ENCODE data around the gene CCDC117.
"Not testable (repeated sequence)": the region's sequence is repeated elsewhere in the genome, so short reads cannot be mapped to it uniquely, and the experiment has no call there.

CCDC117 gene

DNA sequence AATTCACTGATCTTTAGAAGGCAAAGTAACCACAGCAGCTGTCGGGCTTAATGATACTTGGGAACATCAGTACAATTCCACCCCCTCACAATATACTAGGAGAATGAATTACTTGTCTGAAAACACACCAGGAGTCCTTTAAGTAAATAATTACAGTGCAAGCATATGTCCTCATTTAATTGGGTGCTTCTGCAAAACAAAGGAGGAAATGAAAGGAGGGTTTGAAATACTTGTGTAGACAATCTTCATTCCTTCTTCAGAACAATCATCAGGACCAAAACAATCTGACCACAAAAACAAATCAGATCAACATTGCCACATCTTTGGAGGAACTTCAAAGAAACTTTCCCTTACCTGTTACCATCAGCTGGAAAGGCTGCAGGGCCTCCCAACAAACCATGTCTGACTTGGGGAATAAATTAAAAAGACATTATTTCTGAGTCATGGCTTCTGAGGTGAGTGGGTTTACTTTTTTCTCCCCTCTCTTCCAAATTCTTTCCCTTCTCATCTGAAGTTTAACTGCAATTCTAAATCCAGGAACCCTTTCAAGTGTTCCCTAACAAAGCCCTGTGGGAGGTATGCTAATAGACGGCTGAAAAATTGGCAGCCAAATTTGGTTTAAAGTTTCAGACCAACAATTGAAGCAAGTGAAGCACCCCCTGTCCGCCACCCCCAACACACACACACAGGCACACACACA is 12.5 kb upstream of the CCDC117 start:
- DNase-seq (ENCODE audit: low spot score), result no peak
- in situ Hi-C loops (cut with MboI; ENCODE audit: low pct_unique_long_range_greater_than_20kb, low sequenced_read_pairs, unreplicated experiment), result no loop called here
- TF ChIP-seq, protein P1, sequence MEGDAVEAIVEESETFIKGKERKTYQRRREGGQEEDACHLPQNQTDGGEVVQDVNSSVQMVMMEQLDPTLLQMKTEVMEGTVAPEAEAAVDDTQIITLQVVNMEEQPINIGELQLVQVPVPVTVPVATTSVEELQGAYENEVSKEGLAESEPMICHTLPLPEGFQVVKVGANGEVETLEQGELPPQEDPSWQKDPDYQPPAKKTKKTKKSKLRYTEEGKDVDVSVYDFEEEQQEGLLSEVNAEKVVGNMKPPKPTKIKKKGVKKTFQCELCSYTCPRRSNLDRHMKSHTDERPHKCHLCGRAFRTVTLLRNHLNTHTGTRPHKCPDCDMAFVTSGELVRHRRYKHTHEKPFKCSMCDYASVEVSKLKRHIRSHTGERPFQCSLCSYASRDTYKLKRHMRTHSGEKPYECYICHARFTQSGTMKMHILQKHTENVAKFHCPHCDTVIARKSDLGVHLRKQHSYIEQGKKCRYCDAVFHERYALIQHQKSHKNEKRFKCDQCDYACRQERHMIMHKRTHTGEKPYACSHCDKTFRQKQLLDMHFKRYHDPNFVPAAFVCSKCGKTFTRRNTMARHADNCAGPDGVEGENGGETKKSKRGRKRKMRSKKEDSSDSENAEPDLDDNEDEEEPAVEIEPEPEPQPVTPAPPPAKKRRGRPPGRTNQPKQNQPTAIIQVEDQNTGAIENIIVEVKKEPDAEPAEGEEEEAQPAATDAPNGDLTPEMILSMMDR (IDR thresholded peaks at IDR 0.05; ENCODE audit: extremely low read depth, insufficient read depth, missing control alignments), result no peak

GRCh38 chr22:28761449-28761755 is 11.1 kb upstream of the CCDC117 start:
- in situ Hi-C loops (cut with MboI; ENCODE audit: low pct_unique_long_range_greater_than_20kb, low sequenced_read_pairs, unreplicated experiment), result no loop called here
- TF ChIP-seq, protein P1 (IDR thresholded peaks at IDR 0.05; ENCODE audit: extremely low read depth, insufficient read depth, missing control alignments), result no peak
- DNase-seq (ENCODE audit: low spot score), result no peak

- in situ Hi-C loops (cut with MboI; ENCODE audit: low pct_unique_long_range_greater_than_20kb, low sequenced_read_pairs, unreplicated experiment); DNase-seq (ENCODE audit: low spot score): not testable (repeated sequence)
Observed at GRCh38 chr22:28762000-28762399, 10.5 kb upstream of the CCDC117 start.

- in situ Hi-C loops (cut with MboI; ENCODE audit: low pct_unique_long_range_greater_than_20kb, low sequenced_read_pairs, unreplicated experiment), result no loop called here
- DNase-seq (ENCODE audit: low spot score), result no peak
- TF ChIP-seq, protein P1 (IDR thresholded peaks at IDR 0.05; ENCODE audit: extremely low read depth, insufficient read depth, missing control alignments), result no peak
Observed at GRCh38 chr22:28766628-28767027, 5.9 kb upstream of the CCDC117 start.

GRCh38 chr22:28768701-28769393 is 3.6 kb upstream of the CCDC117 start:
- in situ Hi-C loops (cut with MboI; ENCODE audit: low pct_unique_long_range_greater_than_20kb, low sequenced_read_pairs, unreplicated experiment), result no loop called here
- TF ChIP-seq, protein P1 (IDR thresholded peaks at IDR 0.05; ENCODE audit: extremely low read depth, insufficient read depth, missing control alignments), result no peak
- DNase-seq (ENCODE audit: low spot score), result no peak

DNA sequence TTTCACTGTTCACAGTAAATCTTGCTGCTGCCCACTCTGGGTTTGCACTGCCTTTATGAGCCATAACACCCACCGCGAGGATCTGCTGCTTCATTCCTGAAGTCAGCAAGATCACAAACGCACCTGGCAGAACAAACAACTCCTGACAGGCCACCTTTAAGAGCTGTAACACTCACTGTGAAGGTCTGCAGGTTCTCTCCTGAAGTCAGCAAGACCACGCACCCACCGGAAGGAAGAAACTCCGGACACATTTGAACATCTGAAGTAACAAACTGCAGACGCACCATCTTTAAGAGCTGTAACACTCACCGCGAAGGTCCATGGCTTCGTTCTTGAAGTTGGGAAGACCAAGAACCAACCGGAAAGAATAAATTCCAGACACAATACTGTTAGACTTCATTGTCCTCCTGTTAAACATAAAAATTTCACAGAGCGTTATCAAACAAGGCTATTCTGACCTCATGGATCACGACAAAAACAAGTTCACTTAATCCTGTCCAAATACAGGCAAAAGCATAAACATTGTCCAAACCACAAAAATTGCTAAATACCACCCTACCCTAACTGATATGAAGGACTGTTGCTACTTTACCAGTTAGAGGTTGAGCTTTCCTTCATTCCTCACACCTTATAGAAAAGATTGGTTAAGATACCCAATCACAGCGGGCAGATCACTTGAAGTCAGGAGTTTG is 3.0 kb upstream of the CCDC117 start:
- DNase-seq (ENCODE audit: low spot score), result no peak
- in situ Hi-C loops (cut with MboI; ENCODE audit: low pct_unique_long_range_greater_than_20kb, low sequenced_read_pairs, unreplicated experiment), result no loop called here
- TF ChIP-seq, protein P1 (IDR thresholded peaks at IDR 0.05; ENCODE audit: extremely low read depth, insufficient read depth, missing control alignments), result no peak

Measured in GM13977 (cell line).